Activated T-helper 1 cell treated with anti-CD3 and anti-CD28 coated beads, Interleukin-2, amount 50 U/mL, for 16 hours (primary cell): ENCODE measurements around the gene NRXN2.
A peak's percentile ranks its signal among the peaks of the same experiment; 100 is the strongest.

Experiments
- DNase-seq, 2 donors: peaks; one replicate each; pipeline ENCODE4 v3.0.0-alpha.2; 2020; ENCODE audit warnings: low read depth in 1 of 2, low spot score in 1 of 2

NRXN2 gene

DNA sequence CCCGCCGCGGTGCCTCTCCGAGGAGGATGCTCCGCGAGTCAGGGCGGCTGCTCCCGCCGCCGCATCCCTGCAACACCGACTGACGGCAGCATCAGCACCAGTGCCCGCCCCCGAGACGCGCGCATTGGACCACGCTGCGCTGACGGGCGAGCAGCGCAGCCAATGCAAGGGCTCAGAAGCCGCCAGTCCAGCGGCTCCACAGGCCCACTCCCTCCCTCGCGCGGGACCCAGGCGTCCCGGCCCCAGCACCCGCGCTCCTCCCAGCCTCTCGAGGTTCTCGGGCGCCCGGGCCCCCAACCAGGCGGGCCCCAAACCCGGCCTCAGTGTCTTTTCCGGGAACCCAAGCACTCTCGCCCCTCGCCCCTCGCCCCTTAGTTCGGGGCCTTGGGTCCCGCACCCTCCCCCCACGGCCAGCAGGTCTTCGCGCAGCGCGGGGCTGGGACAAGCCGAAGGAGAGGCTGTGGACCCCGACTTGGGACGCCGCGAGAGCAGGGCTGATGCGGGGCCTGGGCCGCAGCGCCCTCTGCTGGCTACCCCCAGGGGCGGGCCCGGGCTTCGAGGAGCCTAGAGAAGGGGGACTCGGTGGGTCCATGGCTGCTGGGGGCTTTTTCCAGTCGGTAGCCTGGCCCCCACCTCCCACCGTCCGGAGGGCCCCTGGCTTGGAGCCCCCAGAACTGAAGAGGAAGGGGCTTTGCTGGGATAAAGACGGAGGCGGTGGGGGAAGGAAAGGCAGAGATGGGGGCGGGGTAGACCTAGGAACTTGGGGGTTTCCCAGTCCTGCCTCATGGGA lies at the start of gene NRXN2:
Gene NRXN2, minus strand, starts transcription at position 81 of the 790 bp plus-strand sequence. CDS start 9,498 bp downstream, outside the sequence.
- DNase-seq, result peak; percentile 70 to 76

DNA sequence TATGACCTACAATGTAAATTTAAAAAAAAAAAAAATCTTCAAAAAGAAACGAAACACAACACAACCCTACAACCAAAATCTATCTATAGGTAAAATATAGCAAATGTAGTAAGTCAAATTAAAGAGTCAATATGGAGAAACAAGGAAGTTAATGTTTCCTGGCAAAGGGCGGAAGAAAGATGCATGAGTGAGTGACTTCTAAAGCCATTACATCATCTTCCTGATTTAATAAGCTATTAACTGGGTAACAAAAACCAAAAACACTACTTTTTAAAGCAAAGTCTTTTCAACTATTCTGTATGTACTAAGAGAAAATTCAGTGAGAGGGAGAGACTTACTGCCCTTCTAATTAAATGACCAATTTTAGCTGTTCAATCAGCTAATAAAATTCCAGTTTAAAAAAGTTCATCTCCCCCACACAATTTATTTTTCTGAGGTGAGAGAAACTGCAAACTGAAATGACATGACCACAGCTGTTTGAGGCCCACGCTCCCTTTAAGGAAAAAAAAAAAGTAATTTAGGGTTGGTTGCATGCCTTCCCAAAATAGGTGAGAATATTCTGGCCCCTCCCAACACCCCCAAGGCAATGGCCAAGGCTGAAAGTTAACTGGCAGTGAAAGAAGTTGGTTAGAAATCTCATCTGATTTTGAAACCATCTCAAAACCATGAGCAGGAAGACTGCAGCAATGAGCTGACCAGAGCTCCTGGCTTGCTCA lies 49.5 kb upstream of the NRXN2 start:
- no peak for DNase-seq

DNA sequence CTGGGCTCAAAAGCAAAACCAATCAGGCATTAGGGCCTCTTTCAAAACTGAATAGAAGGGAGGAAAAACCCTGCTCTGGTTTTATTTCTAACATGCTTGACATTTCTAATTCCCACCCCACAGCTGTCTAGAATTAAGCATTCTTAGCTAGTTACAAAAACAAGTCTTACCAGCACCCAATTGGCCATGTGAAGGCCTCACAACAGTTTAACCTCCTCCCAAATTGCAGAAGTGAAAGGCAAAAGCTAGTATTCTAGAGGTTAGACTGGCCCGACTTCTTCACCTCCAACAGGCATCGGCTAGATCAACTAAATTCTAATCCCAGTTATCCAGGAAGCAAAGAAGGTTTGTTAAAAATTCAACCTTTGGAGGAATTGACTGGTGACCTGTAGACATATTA lies 48.9 kb upstream of the NRXN2 start:
- DNase-seq, result no peak

DNA sequence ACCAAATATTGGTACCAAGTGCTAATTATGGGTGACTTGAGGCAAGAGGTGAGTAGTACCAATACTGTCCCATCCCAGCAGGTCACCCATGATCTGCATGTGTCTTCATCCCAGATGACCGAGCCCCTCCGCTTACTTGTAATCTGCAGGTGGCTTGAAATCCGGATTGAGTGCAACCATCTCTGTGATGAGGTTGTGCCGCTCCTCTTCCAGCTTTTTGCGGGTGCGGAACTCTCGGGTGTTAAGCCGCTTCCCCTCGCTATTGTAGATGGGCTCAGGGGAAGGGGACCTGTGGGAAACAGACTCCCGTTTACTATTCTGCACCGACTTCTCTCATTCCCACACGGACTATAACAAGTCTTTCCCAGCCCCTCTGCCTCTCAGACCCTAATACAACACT lies 47.1 kb upstream of the NRXN2 start:
- DNase-seq, result no peak

DNA sequence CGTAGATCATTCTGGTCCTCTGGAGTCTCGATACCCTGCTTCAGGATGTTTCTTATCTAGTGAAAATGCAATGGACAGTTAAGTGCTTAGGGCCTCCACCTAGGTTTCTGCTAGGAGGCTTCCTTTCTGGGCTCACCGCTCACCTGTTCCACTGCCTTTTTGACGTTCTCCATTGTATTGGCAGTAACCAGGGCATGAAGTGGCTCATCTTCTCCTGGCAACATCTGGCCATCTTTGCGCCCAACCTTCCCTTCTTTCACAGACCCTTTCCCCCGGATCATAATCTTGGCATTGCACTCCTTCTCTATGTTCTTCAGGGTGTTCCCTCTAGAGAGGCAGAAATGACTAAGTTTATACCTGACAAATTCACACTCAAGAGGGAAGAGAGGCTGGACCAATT lies 46.3 kb upstream of the NRXN2 start:
- DNase-seq, result no peak

DNA sequence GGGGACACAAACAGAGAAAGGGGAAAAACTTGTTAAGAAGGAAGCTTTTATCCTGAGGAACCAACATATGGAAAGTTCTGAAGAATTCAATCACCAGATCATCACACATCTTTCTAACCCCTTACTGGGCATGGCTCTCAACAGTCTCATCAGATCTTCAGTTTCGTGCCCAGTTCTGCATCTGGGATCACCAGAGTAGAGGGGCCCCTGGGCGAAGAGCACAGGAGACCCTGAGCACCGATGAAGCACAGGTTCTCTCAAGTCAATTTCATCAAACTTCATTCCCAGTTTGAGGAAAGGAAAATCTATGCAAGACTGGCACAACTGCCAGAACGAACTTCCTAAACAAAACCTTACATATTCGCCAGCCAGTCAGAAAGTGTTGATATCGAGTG lies 45.3 kb upstream of the NRXN2 start:
- DNase-seq, result no peak

DNA sequence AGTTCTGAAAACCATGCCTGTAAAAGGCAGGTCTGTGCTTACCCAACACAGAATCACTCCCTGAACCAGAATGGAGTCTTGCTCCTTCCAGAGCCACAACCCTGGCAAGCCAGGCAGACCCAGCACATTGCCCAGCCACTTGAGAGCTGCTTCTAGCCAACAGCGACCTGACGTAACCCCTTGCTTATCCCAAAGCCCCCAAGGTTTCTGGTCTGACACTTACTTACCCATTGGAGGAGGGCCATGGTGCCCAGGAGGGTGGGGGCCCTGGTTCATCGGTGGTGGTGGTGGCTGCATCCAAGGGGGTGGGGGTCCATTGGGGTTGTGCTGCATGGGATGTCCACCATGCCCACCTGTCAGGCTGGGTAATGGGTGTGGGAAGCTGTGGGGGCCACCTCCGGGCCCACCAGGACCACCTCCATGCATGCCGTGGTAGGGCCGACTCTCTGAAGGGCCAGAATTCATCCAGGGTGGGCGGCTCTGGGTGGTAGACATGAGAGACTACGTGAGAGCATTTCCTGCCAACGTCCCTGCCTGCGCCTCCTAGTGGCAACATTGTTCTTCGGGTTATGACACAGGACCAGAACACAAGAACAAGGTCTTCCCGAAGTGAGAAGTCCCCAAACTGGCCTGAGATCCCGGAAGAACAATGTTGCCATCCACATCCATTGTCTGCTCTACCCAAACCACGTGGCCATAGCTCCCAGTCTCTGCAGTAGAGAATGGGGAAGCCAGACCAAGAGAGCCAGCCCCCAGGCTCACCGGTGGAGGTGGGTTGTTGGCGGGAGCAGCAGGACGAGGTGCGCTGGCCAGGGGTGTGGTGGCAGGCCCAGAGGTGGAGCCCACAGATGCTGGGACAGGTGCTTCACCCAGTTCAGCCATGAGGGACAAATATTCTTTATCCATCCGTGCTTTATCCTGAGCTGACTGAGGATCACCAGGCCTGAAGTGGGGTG lies 44.6 kb upstream of the NRXN2 start:
- peak; percentile 66 to 74 for DNase-seq

DNA sequence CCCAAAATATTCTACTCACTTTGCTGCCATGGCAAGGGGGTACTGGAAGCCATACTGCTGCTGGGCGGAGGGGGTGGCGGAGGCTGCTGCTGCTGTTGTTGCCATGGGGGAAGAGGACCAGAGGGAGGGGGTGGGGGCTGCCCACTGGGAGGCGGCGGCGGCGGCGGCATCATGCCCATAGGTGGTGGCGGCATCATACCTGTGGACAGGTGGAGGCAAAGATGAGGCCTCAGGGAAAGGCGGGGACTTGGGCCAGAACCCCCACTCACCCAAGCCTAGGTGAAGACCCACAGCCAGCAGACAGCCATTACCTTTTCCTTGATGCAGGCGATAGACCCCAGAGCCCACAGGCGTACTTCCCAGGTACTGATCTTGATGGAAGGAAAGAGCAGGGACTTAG lies 43.9 kb upstream of the NRXN2 start:
- DNase-seq, result no peak

DNA sequence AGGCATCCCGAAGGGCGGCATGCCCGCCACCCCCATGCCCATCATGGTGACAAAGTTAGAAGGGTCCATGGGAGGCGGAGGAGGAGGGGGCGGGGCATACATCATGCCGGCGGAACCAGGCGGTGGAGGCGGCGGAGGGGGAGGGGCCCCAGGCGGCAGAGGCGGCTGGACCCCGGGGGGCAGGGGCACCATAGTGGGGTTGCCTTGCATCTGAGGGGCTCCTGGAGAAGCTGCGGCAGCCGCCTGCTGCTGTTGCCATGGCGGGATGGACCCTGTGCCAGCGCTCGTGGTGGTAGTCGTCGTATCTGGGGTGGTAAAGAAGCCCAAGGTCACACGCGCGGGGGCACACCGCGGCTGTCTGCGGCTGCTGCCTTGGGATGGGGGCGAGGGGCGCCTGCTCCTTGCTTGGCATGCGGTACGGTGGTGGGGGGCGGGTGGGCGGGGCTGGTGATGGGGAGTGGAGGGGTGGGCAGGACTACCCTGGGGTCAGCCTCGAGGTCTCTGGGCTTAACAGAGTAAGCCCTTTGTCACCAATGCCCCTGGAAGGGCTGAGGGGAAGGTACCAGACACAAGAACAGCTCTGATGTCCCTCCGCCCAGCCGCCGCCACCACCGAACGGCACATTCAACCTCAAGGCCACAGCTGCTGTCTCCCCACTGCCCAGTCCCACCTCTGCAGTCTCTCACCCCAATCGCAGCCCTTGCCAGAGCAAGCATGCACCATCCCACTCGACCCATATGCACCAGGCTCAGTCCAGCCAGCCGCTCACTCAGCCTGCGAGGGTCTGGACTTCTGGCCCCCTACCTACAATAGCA lies 43.1 kb upstream of the NRXN2 start:
- DNase-seq, result no peak

DNA sequence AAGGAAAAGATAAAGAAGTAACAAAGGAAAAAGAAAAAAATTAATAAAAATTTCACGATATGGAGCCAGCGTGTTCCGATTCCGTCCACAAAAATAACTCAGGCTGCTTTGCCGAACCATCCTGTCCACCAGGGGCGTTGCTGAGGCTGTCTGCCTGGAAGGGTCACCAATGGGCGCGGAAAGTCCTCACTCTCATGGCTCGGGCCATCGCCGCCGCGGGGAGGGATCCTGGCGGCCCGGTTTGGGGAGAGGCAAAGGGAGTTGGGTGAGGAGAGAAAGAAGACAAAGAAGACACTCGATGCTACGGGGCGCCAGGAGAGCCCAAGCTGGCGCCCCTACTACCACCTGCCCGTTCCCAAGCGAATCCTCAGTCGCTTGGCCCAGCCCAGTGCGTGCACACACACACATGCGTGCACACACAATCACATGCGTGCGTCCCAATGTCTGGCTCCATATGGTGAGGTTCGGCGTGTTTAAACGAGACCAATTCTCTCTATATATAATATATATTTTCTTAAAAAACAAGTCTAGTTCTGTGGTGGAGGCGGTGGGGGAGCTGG lies 42.4 kb upstream of the NRXN2 start:
- no peak for DNase-seq

DNA sequence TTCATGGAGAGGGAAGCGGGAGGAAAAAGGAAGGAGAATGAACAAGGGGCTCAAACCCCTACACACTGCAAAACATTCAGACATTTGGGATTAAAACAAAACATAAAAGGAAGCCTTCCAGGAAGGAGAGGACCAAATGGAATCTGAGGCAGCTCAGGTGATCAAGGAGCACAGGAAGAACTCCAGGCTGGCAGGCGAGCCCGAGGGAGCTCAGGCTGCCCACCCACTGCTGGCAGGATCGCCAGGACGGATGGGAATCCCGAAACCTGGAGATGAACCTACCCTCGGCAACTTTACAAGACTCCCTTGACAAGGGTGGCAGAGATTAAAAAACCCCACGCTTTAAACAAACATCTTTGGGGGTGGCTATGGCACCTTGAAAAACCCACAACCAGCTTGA lies 41.8 kb upstream of the NRXN2 start:
- no peak for DNase-seq

DNA sequence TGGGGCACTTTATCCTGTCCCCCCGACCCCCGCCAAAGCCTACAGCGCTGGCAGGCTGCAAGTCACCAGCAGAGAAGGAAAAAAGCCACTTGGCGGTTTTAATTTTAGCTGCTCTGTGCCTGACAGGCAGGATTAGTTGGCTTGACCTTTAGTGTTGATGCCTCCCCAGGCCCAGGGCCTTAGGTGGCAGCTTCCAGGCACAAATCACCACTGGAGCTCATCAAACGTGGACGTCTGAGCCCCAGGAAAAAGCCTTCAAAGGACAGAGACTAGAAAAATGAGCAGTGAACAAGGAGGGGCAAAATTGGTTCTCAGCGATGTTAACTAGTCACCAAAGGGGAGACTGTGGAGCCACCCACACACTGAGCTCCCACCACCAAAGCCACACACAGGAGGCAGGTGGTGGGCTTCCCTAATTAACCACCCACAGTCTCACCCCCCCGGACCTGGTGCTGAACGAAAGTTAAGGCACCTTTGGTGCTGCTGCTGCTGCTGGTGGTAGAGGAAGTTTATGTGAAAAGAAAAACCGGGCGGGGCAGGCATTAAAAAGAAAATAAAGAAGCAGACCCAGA lies 41.1 kb upstream of the NRXN2 start:
- DNase-seq, result no peak

DNA sequence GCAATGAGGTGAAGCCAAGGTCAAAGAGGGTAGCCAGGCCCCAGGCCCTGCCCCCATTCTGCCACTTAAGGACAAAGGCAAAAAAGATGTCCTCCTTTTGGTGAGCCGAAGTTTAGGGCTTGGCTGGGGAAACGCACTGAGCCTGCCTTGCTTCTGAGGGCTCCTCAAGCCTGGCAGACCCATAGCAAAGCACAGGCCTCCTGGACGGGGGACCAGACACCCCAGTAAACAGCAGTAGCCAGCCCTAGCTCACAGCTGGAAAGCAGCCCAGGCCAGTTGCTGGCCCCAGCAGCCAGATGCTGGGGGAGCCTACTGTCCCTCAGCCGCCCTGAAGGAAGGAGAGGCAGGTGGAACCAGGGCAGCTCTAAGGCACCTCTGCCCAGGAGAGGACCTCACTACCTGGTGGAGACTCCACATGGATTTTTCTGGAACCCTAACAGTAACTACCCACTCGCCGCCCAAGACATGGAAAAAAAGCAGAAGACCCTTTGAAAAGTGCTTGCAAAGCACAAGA lies 40.6 kb upstream of the NRXN2 start:
- DNase-seq, result no peak

DNA sequence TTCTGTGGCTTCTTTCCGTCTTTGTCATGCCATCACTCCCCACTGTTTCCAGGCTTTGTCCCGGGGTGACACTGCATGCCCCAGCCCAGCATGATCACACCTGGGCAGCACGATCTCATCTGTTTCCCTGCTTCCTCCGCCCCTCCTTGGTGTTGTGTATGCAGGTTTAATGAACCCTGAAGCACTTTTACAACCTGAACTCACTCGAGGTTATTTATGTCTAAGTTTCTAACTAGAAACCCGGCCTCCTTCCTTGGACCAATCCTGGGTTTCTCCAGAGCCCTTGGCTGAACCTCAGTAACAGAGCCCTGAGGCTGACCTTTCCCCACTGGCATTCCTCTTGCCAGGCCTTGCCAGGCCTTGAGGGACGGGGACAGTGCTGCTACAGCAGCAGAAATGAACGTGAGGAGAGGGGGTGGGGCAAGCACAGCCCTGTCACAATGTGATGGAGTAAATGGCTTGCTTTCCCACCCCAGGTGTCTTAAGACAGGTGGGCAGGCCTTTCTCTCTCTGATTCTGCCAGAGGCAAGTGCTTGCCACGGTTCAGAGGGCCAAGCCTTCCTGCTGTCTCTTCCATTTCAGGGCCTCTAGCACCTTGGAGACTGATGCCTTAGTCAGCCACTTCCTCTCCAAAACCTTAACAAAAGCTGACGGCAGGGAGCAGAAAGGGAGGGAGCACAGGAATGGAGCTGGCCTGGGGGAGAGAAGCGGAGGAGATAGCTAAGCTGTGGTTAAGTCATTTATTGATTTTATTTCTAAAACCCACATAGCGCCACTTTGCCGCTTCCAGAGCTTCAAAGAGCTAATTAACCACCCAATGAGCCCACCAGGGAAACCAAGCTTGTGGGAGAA lies 39.9 kb upstream of the NRXN2 start:
- no peak for DNase-seq

DNA sequence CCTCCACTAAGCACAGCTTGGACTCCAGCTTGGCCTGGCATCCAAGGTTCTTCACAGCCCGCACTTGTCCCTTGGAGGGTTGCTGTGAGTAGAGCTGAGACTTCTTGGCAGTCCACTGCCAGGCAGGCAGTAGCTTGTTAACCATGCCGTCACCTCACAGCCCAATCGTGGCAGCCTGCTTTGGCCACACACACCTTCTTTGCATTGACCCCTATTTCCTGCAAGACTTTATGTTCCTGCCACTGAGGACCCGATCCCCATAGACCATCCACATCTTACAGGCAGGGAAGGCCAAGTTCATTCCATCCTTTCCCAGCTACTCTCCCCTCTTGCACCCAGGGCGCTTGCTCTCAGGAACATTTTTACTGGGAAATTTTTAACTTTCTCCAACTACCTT lies 39.3 kb upstream of the NRXN2 start:
- no peak for DNase-seq

DNA sequence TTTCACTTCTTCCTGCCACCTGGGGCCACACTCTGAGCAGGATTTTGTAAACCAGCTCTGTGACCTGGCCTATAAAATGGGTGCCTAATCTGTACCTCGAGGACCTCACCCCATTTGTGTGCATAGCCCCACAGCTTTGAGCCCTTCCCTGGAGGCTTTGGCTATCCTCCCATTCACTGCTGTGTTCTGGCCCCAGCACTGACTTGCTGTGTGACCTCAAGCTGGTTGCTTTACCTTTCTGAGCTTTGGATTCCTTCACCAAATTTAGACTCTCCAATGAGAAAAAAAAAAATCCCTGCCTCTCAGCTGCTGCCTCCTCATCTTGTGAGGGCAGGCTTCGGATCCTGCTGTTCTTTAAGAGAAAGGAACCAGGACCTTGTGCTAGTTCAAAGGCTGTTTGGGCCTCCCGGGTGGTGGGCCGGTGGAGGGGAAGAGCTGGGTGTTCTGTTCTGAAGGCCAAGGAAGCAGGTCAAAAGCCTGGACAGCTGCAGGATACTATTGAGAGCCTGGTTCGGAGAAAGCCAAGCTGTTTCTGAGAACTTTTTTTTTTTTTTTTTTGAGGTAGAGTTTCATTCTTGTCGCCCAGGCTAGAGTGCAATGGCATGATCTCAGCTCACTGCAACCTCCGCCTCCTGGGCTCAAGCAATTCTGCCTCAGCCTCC lies 37.9 kb upstream of the NRXN2 start:
- DNase-seq, result no peak

DNA sequence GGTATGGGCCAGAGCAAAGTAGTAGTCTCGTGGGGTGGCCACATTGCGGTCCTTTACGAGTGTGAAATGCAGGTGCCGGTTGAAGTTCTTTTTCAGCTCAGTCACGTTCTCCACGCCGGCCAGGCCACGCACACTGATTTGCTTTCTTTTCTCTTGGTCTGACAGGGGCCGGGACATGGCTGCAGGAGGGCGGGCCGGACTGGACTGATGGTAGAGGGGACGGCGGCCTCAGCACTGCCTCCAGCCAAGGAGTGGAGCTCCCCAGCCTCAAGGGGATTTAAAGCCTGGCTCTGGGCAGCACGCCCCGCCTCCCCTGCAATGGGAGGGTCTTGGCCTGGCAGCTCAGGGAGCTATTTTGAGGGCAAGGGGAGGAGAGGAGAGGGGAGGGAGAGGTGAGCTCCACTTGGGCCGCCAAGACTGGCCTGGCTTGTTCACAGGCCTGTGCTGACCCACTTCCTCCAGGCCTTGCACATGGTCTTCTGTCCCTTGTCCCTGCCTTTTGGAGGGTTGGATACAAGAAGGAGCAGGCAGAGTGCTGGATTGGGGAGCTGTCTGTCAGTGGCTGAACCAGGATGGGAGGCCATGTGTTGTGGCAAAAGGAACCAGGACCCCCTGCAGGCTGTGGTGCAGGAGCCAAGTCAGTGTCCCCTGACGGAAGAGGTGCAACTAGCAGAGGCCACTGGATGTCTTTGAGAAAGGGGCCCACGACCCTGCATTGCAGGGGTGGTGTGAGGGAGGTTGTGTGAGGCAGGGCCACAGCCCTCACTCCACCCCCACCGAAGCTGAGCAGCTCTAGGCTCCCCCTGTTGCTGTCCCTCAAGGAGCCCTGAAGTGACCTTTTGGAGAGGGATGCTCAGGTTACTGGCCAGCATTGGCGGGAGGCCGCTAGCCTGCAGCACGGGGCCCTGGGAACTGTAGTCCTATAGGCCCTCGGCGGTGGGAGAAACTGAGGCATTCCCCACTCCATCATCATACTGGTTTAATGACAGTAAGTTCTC lies 37.0 kb upstream of the NRXN2 start, which contains the start of gene PYGM:
Gene PYGM, minus strand, starts transcription at position 253 of the 998 bp plus-strand sequence. Its CDS starts 76 bp downstream, at position 177.
- no peak for DNase-seq
